KG1 (cell line): Measurements from ENCODE around the gene HS2ST1.
"Not testable (repeated sequence)": the region's sequence is repeated elsewhere in the genome, so short reads cannot be mapped to it uniquely, and the experiment has no call there.

Source experiments
- DNase-seq: peaks from one replicate; lab custom pipeline; 2025; lab: John Stamatoyannopoulos, UW

HS2ST1 gene

GRCh38 chr1:86971778-86972177, 57.3 kb downstream of the HS2ST1 start:
- no peak for DNase-seq

- DNase-seq: no peak
These were observed 57.8 kb downstream of the HS2ST1 start for GRCh38 chr1:86972262-86972661.

GRCh38 chr1:86975993-86976550, 61.6 kb downstream of the HS2ST1 start:
- DNase-seq: no peak

- no peak for DNase-seq
These were observed 62.2 kb downstream of the HS2ST1 start for GRCh38 chr1:86976664-86977063.

- DNase-seq: no peak
These were observed 67.2 kb downstream of the HS2ST1 start for GRCh38 chr1:86981482-86982213.

- DNase-seq: not testable (repeated sequence)
These were observed 69.2 kb downstream of the HS2ST1 start for GRCh38 chr1:86983677-86984076.

- DNase-seq: no peak
These were observed 73.0 kb downstream of the HS2ST1 start for GRCh38 chr1:86987446-86987845.

GRCh38 chr1:86988835-86989234, 74.4 kb downstream of the HS2ST1 start:
- no peak for DNase-seq

GRCh38 chr1:86989690-86990089, 75.3 kb downstream of the HS2ST1 start:
- DNase-seq: not testable (repeated sequence)

- DNase-seq: no peak
These were observed 76.4 kb downstream of the HS2ST1 start for GRCh38 chr1:86990826-86991225.

GRCh38 chr1:86991549-86992186, 77.2 kb downstream of the HS2ST1 start:
- DNase-seq: no peak

- no peak for DNase-seq
These were observed 78.4 kb downstream of the HS2ST1 start for GRCh38 chr1:86992861-86993260.

- DNase-seq: no peak
These were observed 79.0 kb downstream of the HS2ST1 start for GRCh38 chr1:86993269-86993985.

- no peak for DNase-seq
These were observed 79.6 kb downstream of the HS2ST1 start for GRCh38 chr1:86994061-86994460.

- no peak for DNase-seq
These were observed 83.1 kb downstream of the HS2ST1 start for GRCh38 chr1:86997538-86997937.

GRCh38 chr1:86998280-86998679, 83.8 kb downstream of the HS2ST1 start:
- no peak for DNase-seq

- DNase-seq: no peak
These were observed 84.3 kb downstream of the HS2ST1 start for GRCh38 chr1:86998727-86999126.

- no peak for DNase-seq
These were observed 86.0 kb downstream of the HS2ST1 start for GRCh38 chr1:87000460-87000859.

- no peak for DNase-seq
These were observed 90.4 kb downstream of the HS2ST1 start for GRCh38 chr1:87004857-87005256.

- no peak for DNase-seq
These were observed 92.9 kb downstream of the HS2ST1 start for GRCh38 chr1:87007323-87007722.

GRCh38 chr1:87013385-87013784, 99.0 kb downstream of the HS2ST1 start:
- DNase-seq: not testable (repeated sequence)

GRCh38 chr1:87017998-87018672, 103.7 kb downstream of the HS2ST1 start:
- DNase-seq: no peak
